ENCODE measurements around the gene DAGLA. TPM values are rescaled to one million over a fixed set of nuclear protein-coding genes. Genes with fewer than 3 reads are reported as not detected.
A peak's percentile ranks its signal among the peaks of the same experiment; 100 is the strongest.

DAGLA gene
- total RNA-seq, 1 experiment from 2014 or later: not detected

GRCh38 chr11:61706452-61707400 lies 26.5 kb downstream of the DAGLA start:
- Histone ChIP-seq H3K9ac (ENCODE audit: low read length) (no peak overlapping the region), H3K4me1 (ENCODE audit: low read length) (no peaks in the 10 kb centered on the region), H3K4me2 (ENCODE audit: low read depth, low read length, poor library complexity, severe bottlenecking) (no peak overlapping the region), H3K4me3 (ENCODE audit: low read length) (no peak overlapping the region), H3K27me3 (ENCODE audit: low read length) (no peaks in the 10 kb centered on the region), H3K9me2 (replicated peaks; ENCODE audit: insufficient read depth, low read length) (no peaks in the 10 kb centered on the region), H3K9me3 (ENCODE audit: low read length) (no peaks in the 10 kb centered on the region), H4K20me1 (ENCODE audit: insufficient read depth, low read depth, low read length) (no peaks in the 10 kb centered on the region), H3K27ac (ENCODE audit: low read length) (no peak overlapping the region), H3K79me2 (ENCODE audit: low read length) (no peaks in the 10 kb centered on the region), H3K36me3 (ENCODE audit: insufficient read depth, low read length) (no peaks in the 10 kb centered on the region), H2AFZ (ENCODE audit: low read length) (no peak overlapping the region)
- no peak for DNase-seq

- Histone ChIP-seq H3K4me3 (ENCODE audit: low read length) (no peak overlapping the region), H4K20me1 (ENCODE audit: insufficient read depth, low read depth, low read length) (no peaks in the 10 kb centered on the region), H3K9me3 (ENCODE audit: low read length) (no peaks in the 10 kb centered on the region), H3K9me2 (replicated peaks; ENCODE audit: insufficient read depth, low read length) (no peaks in the 10 kb centered on the region), H2AFZ (ENCODE audit: low read length) (no peak overlapping the region), H3K4me2 (ENCODE audit: low read depth, low read length, poor library complexity, severe bottlenecking) (no peak overlapping the region), H3K9ac (ENCODE audit: low read length) (no peak overlapping the region), H3K27ac (ENCODE audit: low read length) (no peak overlapping the region), H3K79me2 (ENCODE audit: low read length) (no peaks in the 10 kb centered on the region), H3K27me3 (ENCODE audit: low read length) (no peaks in the 10 kb centered on the region), H3K4me1 (ENCODE audit: low read length) (no peaks in the 10 kb centered on the region), H3K36me3 (ENCODE audit: insufficient read depth, low read length) (no peaks in the 10 kb centered on the region)
- DNase-seq: no peak
Observed at GRCh38 chr11:61707574-61707973, 27.4 kb downstream of the DAGLA start.

GRCh38 chr11:61709110-61709509 lies 28.9 kb downstream of the DAGLA start:
- H3K9me3 ChIP-seq (ENCODE audit: low read length): no peaks in the 10 kb centered on the region
- H3K27me3 ChIP-seq (ENCODE audit: low read length): no peaks in the 10 kb centered on the region
- H3K4me1 ChIP-seq (ENCODE audit: low read length): no peaks in the 10 kb centered on the region
- no peaks in the 10 kb centered on the region for H3K79me2 ChIP-seq (ENCODE audit: low read length)
- no peak overlapping the region for H2AFZ ChIP-seq (ENCODE audit: low read length)
- H3K9ac ChIP-seq (ENCODE audit: low read length): no peak overlapping the region
- no peak for DNase-seq
- no peak overlapping the region for H3K4me3 ChIP-seq (ENCODE audit: low read length)
- H3K27ac ChIP-seq (ENCODE audit: low read length): no peak overlapping the region
- no peak overlapping the region for H3K4me2 ChIP-seq (ENCODE audit: low read depth, low read length, poor library complexity, severe bottlenecking)
- no peaks in the 10 kb centered on the region for H4K20me1 ChIP-seq (ENCODE audit: insufficient read depth, low read depth, low read length)
- no peaks in the 10 kb centered on the region for H3K36me3 ChIP-seq (ENCODE audit: insufficient read depth, low read length)
- no peaks in the 10 kb centered on the region for H3K9me2 ChIP-seq (replicated peaks; ENCODE audit: insufficient read depth, low read length)

GRCh38 chr11:61709572-61709971 lies 29.4 kb downstream of the DAGLA start:
- H3K27ac ChIP-seq (ENCODE audit: low read length): no peak overlapping the region
- H3K4me3 ChIP-seq (ENCODE audit: low read length): no peak overlapping the region
- DNase-seq: peak; percentile 46

GRCh38 chr11:61710019-61710418 lies 29.8 kb downstream of the DAGLA start:
- Histone ChIP-seq H3K9ac (ENCODE audit: low read length) (no peak overlapping the region), H3K9me3 (ENCODE audit: low read length) (no peaks in the 10 kb centered on the region), H3K4me3 (ENCODE audit: low read length) (no peak overlapping the region), H3K4me1 (ENCODE audit: low read length) (no peaks in the 10 kb centered on the region), H3K27me3 (ENCODE audit: low read length) (no peaks in the 10 kb centered on the region), H3K4me2 (ENCODE audit: low read depth, low read length, poor library complexity, severe bottlenecking) (no peak overlapping the region), H3K79me2 (ENCODE audit: low read length) (no peaks in the 10 kb centered on the region), H3K27ac (ENCODE audit: low read length) (no peak overlapping the region), H3K9me2 (replicated peaks; ENCODE audit: insufficient read depth, low read length) (no peaks in the 10 kb centered on the region), H3K36me3 (ENCODE audit: insufficient read depth, low read length) (no peaks in the 10 kb centered on the region), H2AFZ (ENCODE audit: low read length) (no peak overlapping the region), H4K20me1 (ENCODE audit: insufficient read depth, low read depth, low read length) (no peaks in the 10 kb centered on the region)
- DNase-seq: no peak

More at GRCh38 chr11:61709572-61709971, 29.4 kb downstream of the DAGLA start:
- H3K79me2 ChIP-seq (ENCODE audit: low read length): no peaks in the 10 kb centered on the region
- no peaks in the 10 kb centered on the region for H3K9me3 ChIP-seq (ENCODE audit: low read length)
- H3K27me3 ChIP-seq (ENCODE audit: low read length): no peaks in the 10 kb centered on the region
- no peaks in the 10 kb centered on the region for H3K4me1 ChIP-seq (ENCODE audit: low read length)
- no peaks in the 10 kb centered on the region for H3K36me3 ChIP-seq (ENCODE audit: insufficient read depth, low read length)
- H2AFZ ChIP-seq (ENCODE audit: low read length): no peak overlapping the region
- H4K20me1 ChIP-seq (ENCODE audit: insufficient read depth, low read depth, low read length): no peaks in the 10 kb centered on the region
- no peak overlapping the region for H3K4me2 ChIP-seq (ENCODE audit: low read depth, low read length, poor library complexity, severe bottlenecking)
- H3K9ac ChIP-seq (ENCODE audit: low read length): no peak overlapping the region
- H3K9me2 ChIP-seq (replicated peaks; ENCODE audit: insufficient read depth, low read length): no peaks in the 10 kb centered on the region

- Histone ChIP-seq H3K9me2 (replicated peaks; ENCODE audit: insufficient read depth, low read length) (no peaks in the 10 kb centered on the region), H3K4me1 (ENCODE audit: low read length) (no peaks in the 10 kb centered on the region), H3K27ac (ENCODE audit: low read length) (no peak overlapping the region), H2AFZ (ENCODE audit: low read length) (no peak overlapping the region), H3K9me3 (ENCODE audit: low read length) (no peaks in the 10 kb centered on the region), H3K27me3 (ENCODE audit: low read length) (no peaks in the 10 kb centered on the region), H4K20me1 (ENCODE audit: insufficient read depth, low read depth, low read length) (no peaks in the 10 kb centered on the region), H3K79me2 (ENCODE audit: low read length) (no peaks in the 10 kb centered on the region), H3K36me3 (ENCODE audit: insufficient read depth, low read length) (no peaks in the 10 kb centered on the region), H3K4me2 (ENCODE audit: low read depth, low read length, poor library complexity, severe bottlenecking) (no peak overlapping the region), H3K9ac (ENCODE audit: low read length) (no peak overlapping the region), H3K4me3 (ENCODE audit: low read length) (no peak overlapping the region)
- no peak for DNase-seq
Observed at GRCh38 chr11:61711037-61711436, 30.8 kb downstream of the DAGLA start.

- H3K36me3 ChIP-seq (ENCODE audit: insufficient read depth, low read length): no peaks in the 10 kb centered on the region
- no peak overlapping the region for H3K27ac ChIP-seq (ENCODE audit: low read length)
- no peak overlapping the region for H2AFZ ChIP-seq (ENCODE audit: low read length)
- no peak overlapping the region for H3K4me2 ChIP-seq (ENCODE audit: low read depth, low read length, poor library complexity, severe bottlenecking)
- H3K9ac ChIP-seq (ENCODE audit: low read length): no peak overlapping the region
- H3K79me2 ChIP-seq (ENCODE audit: low read length): no peaks in the 10 kb centered on the region
- H3K4me3 ChIP-seq (ENCODE audit: low read length): no peak overlapping the region
- H4K20me1 ChIP-seq (ENCODE audit: insufficient read depth, low read depth, low read length): no peaks in the 10 kb centered on the region
- no peaks in the 10 kb centered on the region for H3K27me3 ChIP-seq (ENCODE audit: low read length)
- no peak for DNase-seq
- no peaks in the 10 kb centered on the region for H3K9me3 ChIP-seq (ENCODE audit: low read length)
- H3K9me2 ChIP-seq (replicated peaks; ENCODE audit: insufficient read depth, low read length): no peaks in the 10 kb centered on the region
- no peaks in the 10 kb centered on the region for H3K4me1 ChIP-seq (ENCODE audit: low read length)
Observed at GRCh38 chr11:61711498-61711897, 31.3 kb downstream of the DAGLA start.

- no peak overlapping the region for H2AFZ ChIP-seq (ENCODE audit: low read length)
- no peak overlapping the region for H3K4me2 ChIP-seq (ENCODE audit: low read depth, low read length, poor library complexity, severe bottlenecking)
- H4K20me1 ChIP-seq (ENCODE audit: insufficient read depth, low read depth, low read length): no peaks in the 10 kb centered on the region
- no peaks in the 10 kb centered on the region for H3K27me3 ChIP-seq (ENCODE audit: low read length)
- H3K4me1 ChIP-seq (ENCODE audit: low read length): no peaks in the 10 kb centered on the region
- no peak overlapping the region for H3K9ac ChIP-seq (ENCODE audit: low read length)
- H3K9me3 ChIP-seq (ENCODE audit: low read length): no peaks in the 10 kb centered on the region
- H3K9me2 ChIP-seq (replicated peaks; ENCODE audit: insufficient read depth, low read length): no peaks in the 10 kb centered on the region
- H3K27ac ChIP-seq (ENCODE audit: low read length): no peak overlapping the region
- H3K4me3 ChIP-seq (ENCODE audit: low read length): no peak overlapping the region
- H3K36me3 ChIP-seq (ENCODE audit: insufficient read depth, low read length): no peaks in the 10 kb centered on the region
- H3K79me2 ChIP-seq (ENCODE audit: low read length): no peaks in the 10 kb centered on the region
- no peak for DNase-seq
Observed at GRCh38 chr11:61712314-61712713, 32.1 kb downstream of the DAGLA start.
